HS-5 (cell line): Measurements from ENCODE around the gene HAP1.
"Not testable (repeated sequence)": the region's sequence is repeated elsewhere in the genome, so short reads cannot be mapped to it uniquely, and the experiment has no call there.

Experiments used
- DNase-seq: peaks from one replicate; pipeline ENCODE4 v3.0.0-alpha.2; 2012; ENCODE audit warnings: low read depth

The HAP1 gene

DNA sequence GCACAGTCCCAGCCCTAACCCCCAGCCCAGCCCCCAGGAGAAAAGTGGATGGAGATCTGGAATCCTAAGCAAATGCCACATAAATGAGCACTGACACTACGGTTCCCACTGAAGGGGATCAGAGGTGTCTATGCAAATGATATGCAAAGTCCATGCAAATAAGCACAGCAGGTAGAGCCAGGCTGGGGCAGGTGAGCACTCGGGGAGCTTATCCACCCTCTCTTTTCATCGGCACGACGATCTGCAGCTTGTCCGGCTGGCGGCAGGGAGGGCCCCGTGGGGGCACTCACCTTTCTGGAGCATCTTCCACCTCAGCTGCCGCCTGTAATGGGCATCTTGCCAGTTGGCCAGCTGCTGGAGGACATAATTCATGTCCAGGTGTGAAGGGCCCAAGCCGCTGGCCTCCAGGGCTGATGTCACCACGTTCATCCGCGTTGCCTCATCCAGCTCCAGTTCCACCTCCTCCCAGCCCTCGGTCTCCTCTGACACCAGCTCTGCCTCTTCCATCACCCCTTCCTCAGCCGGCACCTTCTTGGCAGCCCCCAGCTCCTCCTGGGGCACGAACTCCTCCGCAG, 9.9 kb downstream of the HAP1 start:
- no peak for DNase-seq

DNA sequence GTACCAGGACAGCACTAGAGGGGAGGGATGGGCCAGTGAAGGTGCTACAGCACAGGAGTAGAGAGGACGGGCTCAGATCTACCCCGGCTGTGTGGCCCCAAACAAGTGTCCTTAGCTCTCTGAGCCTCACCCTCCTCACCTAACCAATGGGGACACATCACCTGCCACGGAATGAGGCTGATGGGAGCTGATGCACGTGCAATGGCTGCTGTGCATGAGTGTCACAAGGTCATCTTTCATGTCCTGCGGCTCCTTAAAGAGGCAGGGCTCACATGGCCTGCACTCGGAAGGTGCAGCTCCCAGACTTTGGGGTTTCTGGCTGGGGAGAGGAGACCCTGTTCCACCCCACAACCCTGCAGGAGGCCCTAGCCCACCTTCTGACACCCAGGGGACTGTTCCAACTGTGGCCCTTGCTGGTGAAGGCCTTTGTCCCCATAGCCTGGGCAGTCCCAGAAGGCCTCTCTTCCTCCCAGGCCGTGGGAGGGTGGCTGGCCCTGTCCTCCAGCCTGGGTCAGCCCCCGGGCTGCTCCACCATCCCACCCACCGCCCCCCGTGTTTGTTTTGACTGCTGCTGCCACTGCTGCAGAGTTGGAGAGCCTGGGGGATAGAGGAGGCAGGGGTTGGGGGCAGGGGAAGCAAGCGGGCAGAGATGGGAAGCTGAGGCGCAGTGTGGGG, 10.5 kb downstream of the HAP1 start:
- DNase-seq: no peak

DNA sequence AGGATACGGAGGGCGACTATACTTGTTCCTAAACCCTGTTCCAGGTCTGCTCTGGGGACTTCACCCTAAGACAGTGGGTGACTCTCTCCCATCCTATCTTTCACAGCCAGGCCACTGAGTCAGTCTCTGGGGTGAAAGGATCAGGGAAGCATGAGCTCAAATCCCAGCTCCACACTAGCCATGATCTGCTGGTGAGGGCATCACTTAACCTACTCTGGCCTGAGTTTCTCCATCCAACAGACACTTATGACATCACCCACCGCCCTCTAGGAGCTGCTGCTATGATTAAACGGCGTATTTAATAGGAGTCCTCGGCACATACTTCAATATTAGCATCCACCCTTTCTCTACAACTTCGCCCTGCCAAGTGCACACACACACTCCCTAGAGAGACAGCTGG, 12.2 kb downstream of the HAP1 start:
- DNase-seq: no peak

DNA sequence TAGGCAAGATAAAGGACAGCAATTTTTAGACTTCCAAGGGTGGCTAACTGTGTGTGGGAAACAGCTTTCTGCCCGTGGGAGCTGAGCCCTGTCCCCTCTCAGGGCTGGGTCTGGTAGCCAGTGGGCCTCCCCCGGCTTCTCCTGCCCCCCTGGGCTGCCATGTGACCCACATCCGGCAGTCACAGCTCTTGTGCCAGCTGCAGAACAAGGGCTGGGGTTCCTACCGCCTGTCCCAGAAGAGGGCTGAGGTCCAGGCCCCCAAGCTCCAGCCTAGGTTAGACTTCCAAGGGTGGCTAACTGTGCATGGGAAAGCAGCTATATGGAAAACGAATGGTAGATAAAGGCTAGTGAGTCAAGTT, 16.2 kb downstream of the HAP1 start:
- no peak for DNase-seq

DNA sequence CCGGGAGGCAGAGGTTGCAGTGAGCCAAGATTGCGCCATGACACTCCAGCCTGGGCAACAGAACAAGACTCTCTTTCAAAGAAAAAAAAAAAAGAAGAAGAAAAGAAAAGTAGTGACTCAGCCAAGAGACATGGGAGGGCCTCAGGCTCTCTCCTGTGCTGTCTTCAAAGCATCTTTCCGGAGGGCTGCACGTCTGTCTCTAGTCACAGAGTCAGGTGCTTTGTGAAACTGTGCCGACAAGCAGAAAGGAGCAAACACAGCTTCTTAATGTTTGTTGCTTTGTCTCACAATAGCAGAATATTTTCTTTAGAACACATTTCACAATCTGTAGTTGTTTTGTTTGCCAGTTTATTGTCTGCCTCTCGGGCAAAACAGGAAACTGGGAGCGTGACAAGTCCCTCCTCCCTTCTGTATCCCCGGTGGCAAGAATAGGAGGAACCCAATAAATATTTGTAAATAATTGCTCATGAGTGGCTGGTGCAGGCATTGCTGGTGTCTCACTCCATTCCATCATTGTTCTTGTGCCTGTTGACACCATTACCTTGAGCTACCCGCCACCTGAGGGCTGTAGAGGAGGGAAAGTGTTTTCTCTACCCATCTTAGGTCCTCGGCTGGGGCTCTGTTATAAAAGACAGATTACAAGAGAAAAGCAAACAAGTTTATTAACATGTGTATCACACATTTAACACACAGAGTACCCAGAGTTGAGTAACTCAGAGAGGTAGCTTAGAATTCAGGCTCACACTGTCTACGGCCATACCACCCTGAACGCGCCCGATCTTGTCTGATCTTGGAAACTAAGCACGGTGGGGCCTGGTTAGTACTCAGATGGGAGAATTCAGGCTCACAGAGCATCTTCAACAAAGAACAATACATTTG, 16.8 kb downstream of the HAP1 start:
- no peak for DNase-seq

DNA sequence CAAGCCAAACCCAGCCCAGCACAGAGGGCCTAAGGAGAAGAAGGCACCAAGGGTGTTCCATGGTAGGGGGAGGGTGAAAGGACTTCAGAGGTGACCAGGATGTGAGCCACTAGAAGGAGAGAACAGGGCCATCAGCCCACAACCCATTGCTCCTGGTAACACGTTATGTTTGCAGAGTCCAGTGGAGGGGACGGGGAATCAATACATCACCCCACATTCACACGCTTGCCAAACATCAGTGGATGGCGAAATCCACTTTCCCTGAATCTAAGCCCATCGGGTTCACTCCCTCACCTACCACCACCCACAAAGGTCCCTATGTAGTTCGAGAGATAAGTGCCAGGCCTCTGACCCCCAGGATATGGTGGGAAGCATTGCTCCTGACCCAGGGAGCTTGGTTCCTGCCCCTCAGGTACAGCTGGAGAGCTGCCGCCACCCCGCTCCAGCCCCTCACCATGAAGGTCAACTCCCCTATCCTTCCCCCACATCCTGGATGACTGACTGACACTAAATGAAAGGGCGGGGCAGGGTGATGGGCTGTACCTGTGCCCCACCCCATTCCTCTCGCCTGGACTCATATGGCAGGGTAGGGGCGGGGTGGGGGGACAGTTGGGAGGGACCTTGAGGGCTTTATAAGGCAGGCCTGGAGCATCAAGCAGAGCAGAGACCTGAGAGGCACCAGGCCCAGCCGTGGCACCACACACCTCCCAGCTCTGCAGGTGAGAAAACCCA, 22.6 kb downstream of the HAP1 start, which contains the start of gene GAST:
Gene GAST (plus strand): TSS at position 663 of the 732 bp plus-strand sequence. CDS start 3,106 bp downstream, outside the sequence.
- DNase-seq: no peak

DNA sequence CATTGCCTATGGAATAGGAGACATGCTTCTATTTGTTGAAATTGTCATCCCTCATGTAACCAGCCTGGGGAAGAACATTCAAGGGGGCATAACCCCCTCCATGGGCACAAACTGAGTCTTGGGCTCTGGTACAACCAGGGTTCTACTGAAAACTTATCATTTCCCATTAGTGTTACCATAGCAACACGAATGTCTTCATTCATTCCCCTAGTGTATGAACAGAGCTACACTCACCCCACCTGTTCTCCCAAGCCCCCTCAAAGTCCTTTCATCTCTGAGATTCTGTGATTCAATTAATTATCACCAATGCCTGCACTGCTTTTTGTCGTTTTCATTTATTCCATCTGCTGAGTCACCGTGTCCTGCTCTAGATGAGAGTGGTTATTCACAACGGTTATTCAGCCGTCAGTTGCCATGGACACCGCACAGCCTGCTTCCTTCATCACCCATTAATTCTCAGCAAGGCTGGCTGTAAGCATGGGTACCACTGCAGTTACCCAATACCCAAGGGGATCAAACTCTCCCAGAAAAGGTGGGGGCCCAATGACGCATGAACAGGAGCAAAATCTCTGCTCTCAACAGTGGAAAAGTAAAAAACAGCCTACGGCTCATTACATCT, 23.9 kb downstream of the HAP1 start:
- no peak for DNase-seq

DNA sequence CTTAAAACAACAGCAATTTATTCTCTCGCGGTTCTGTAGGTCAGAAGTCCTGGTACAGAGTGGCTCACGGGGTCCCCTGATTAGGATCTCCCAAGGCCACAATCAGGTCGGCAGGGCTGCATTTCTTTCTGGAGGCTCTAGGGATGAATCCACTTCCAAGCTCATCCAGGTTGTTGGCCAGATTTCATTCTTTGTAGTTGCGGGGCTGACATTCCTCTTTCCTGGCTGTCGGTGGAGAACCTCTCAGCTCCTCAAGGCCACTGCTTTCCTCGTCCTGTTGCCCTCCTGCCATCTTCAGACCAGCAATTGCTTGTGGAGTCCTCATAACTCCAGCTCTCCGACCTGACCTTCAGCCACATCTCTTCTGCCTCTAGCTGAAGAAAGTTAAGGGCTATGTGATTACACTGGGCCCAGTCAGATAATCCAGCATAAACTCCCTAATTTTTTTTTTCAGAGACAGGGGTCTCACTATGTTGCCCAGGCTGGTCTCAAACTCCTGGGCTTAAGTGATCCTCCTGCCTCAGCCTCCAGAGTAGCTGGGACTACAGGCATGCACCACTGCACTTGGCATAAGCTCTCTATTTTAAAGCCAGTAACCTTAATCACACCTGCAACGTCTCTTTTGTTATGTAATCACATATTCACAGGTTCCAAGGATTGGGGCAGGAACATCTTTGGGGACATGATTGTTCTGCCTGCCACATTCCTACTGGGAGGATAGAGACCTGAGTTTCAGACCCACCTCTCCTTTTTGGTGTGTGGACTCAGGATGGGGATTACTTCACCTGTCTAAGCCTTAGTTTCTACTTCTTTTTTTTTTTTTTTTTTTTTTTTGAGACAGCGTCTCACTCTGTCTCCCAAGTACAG, 26.4 kb downstream of the HAP1 start:
- DNase-seq: no peak

DNA sequence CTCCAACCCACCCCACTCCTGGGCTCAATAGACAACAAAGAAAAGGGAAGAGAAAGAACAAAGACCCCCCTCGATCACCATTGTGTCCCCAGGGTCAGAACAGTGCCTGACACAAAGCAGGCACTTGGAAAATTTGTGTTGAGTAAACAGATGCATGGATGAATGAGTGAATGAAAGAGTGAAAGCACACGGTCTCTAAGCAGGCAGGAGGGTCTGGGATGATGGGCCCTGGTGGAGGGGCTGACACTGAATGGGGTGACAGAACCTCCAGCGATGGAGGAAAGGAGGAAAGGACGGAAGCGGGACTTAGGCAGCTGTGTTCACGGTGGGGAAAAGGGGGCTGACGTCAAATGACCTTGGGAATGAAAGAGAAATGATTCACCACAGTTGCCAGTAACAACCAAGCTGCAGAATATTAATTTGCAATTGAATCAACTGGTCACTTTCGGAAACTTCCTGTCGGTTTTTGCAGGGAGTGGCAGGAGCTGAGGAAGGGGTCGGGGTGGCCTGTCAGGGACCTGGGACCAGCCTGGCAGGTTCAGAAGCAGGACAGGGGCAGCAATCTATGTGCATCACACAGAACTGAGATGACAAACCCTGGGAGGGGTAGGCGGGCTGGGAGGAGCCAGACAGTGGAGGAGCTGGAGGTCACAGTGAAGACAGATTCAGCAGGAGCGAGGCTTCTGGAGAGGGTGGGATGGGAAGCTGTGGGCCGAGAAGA, 29.0 kb downstream of the HAP1 start:
- no peak for DNase-seq

DNA sequence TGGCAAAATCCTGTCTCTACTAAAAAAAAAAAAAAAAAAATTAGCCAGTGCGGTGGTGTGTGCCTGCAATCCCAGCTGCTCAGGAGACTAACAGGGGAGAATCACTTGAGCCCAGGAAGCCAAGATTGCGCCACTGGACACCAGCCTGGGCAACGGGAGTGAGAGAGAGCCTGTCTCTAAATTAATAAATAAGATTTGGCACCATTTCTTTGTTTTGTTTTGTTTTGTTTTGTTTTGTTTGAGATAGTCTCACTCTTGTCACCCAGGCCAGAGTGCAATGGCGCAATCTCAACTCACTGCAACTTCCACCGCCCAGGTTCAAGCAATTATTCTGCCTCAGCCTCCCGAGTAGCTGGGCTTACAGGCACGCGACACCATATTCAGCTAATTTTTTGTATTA, 31.7 kb downstream of the HAP1 start:
- DNase-seq: no peak

DNA sequence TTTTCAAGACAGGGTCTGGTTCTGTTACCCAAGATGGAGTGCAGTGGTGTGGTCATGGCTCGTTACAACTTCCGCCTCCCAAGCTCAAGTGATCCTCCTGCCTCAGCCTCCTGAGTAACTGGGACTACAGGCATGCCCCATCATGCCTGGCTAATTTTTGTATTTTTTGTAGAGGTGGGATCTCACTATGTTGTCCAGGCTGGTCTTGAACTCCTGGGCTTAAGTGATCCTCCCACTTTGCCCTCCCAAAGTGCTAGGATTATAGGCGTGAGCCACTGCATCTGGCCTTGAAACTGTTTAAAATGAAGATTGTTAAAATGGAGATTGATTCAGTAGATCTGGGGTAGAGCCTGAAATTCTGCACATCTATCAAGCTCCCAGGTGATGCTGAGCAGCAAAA, 33.6 kb downstream of the HAP1 start:
- DNase-seq: not testable (repeated sequence)

DNA sequence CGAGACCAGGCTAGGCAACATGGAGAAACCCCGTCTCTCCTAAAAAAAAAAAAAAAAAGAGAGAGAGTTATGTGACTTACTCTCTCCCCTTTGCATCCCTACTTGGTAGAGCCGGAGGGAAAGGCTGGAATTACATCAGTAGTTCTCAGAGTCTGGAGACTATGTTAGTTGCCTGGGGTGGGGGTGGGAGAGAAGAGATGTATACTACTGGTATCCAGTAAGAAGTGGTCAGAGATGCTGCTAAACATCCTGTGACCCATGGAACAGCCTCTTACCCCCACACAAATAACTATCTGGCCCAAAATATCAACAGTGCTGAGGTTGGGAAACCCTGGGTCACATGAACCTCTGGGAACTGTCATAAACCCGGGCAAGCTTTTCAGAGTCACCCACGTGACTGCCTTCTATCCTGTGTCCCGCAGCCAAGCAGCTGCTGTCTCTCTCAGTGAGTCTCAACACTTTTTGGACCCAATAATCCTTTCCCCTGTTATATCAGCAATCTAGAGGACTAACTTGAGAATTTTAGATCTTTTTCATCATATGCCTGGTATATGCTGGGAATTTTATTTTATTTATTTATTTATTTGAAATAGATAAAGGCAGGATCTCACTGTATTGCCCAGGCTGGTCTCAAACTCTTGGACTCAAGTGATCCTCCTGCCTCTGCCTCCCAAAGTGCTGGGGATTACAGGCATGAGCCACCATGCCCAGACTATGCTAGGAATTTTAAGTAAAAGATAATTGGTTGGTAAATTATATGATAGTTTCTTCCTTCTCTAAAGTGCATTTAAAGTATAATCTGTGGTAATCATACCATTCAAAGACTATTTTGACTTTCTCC, 37.1 kb downstream of the HAP1 start:
- DNase-seq: no peak

DNA sequence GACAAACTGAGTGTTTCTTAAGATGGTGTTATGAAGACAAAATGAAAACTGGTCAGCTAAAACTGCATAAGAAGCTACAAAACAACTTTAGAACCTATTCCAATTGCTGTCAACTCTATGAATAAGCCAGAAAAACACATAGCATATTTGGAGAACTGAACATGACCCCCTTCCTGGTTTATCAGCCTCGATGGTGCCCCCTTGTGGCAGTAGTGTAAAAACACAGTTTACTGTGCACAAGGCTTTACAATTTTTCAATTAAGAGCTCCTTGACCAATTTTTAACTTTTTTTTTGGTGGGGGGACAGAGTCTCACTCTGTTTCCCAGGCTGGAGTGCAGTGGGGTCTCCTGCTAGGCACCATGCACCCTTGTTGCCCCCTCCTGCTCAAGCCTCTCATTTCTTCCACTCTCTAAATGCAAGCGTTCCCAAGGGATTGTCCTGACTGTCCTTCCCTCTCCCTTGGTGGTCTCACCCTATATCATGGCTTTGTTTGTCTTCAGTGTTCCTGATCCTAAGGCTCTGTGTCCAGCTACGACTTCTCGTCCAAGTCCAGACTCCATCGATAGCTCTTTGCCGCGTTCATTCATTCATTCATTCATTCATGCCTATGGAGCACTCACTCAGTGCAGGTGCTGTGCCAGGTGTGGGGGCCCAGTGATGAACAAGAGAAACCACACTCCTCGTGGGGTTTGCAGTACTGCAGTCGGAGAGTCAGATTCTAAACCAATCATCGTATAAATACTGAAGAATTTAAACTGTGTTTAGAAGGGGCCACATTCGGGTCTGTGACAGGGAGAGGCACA, 38.3 kb downstream of the HAP1 start:
- no peak for DNase-seq

DNA sequence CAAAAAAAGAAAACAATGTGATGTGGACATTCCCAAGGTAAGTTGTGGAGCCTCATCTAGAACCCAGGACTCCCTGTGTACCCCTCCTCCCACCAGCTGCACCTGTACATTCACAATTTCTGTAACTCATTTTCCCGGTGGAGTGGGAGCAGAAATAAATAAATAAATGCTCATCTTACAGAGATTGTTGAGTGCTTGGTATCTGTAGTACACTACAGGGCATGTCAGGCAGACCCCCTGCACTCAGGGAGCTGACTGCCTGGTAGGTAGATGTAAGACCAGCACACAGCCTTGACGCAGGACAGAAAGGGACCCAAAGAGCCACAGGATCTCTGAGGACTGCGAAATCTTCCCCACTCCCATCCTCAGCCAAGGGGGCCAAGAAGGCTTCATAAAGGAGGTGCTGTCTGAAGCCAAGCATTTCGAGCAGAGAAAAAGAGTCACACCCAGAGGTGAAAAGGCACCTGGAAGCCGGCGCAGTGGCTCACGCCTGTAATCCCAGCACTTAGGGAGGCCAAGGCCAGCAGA, 39.2 kb downstream of the HAP1 start:
- no peak for DNase-seq

DNA sequence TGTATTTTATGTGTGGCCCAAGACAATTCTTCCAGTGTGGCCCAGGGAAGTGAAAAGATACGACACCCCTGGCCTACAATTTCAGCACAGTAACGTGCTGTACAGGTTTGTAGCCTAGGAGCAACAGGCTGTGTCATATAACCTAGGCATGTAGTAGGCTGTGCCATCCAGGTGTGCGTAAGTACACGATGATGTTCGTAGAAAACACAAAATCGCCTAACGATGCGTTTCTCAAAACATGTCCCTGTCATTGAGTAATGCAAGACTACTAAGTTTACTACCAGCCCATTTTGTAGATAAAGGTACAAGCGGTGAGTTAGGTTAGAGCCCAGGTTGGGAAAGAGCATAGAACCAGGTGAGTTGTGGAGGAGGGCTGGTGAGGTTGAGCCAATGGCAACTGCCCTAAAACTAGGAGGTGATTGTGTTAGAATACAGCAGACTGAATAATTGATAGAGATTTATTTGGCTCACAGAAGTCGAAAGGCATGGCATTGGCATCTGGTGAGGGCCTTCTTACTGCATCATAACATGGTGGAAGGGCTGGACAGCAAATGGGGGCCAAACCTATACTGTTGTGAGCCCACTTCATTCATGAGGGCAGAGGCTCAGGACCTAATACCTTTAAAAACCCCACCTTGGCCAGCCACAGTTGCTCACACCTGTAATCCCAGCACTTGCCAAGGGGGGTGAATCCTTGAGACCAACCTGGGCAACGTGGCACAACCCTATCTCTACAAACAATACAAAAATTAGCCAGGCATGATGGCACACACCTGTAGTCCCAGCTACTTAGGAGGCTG, 41.5 kb downstream of the HAP1 start:
- no peak for DNase-seq

DNA sequence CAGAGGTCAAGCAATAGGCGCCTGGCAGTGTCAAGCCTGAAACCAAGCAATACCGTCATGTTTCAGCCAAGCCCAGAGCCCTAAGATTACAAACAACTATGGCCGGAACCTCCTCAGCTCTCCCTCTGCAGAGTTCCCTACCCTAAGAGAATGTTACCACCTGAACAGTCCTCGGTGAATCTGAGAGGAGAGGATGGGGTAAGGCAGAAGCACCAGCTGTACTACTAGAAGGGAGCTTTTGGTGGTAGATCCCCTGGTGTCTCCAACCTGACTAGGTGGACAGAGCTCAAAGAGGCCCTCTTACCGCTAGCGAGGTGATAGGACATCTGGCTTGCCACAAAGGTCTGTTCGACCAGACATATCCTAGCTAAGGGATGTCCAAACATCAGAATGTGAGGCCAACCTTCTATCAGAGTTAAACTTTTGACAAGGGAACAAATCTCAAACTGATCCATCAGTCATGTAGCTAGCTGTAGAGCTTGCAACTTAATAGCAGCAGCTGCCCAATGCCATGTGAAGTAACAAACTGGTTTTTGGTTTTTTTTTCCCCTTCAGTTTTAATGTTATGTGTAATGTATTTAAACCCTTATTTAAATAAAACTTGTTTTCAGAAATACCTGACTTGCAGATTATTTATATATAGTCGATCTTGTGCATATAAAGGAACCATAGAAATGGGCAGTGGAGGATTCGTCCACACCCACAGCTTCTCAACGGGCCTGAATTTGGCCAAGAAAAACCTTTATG, 43.2 kb downstream of the HAP1 start:
- no peak for DNase-seq

DNA sequence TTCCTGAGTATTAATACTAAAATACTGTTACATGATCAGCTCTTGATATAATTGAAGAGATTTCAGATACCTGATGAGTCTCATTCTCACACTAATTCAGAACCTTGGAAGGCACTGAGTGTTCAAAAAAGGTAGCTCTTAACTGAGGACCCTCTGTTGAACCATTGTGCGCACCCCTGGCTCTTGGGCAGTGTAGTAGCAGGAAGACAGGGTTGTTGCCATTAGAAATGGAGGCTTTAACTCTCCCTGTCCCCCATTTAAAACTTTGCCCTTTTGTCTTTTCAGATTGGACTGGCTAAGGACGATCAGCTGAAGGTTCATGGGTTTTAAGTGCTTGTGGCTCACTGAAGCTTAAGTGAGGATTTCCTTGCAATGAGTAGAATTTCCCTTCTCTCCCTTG, 43.9 kb downstream of the HAP1 start:
- no peak for DNase-seq
